GM20431 (cell line): ENCODE results near the gene AGPAT3.

Experiments
- in situ Hi-C: fragments of 300-500 bp; cut with MseI, MboI; formaldehyde crosslinking; loops from one replicate; pipeline ENCODE4 v1.15.0; 2020; ENCODE audit warnings: low sequenced_read_pairs; ENCODE audit not compliant: unreplicated experiment

AGPAT3 gene

GRCh38 chr21:43859747-43860214 lies 5.2 kb upstream of the AGPAT3 start:
- in situ Hi-C loops = no loop called here

GRCh38 chr21:43861706-43862105 lies 3.3 kb upstream of the AGPAT3 start:
- in situ Hi-C loops = no loop called here

GRCh38 chr21:43864313-43864961 lies 586 bp upstream of the AGPAT3 start:
- in situ Hi-C loops = no loop called here

- in situ Hi-C loops = no loop called here
Observed at GRCh38 chr21:43865540-43866259, 677 bp downstream of the AGPAT3 start.

- in situ Hi-C loops = no loop called here
Observed at GRCh38 chr21:43866260-43866629, 1.2 kb downstream of the AGPAT3 start.

- in situ Hi-C loops = no loop called here
Observed at GRCh38 chr21:43866659-43867331, 1.8 kb downstream of the AGPAT3 start.

- in situ Hi-C loops = no loop called here
Observed at GRCh38 chr21:43867332-43867703, 2.3 kb downstream of the AGPAT3 start.

- in situ Hi-C loops = no loop called here
Observed at GRCh38 chr21:43867948-43868347, 2.9 kb downstream of the AGPAT3 start.

GRCh38 chr21:43868461-43868860 lies 3.4 kb downstream of the AGPAT3 start:
- in situ Hi-C loops = no loop called here

GRCh38 chr21:43869486-43870325 lies 4.7 kb downstream of the AGPAT3 start:
- in situ Hi-C loops = no loop called here

GRCh38 chr21:43871487-43871886 lies 6.5 kb downstream of the AGPAT3 start:
- in situ Hi-C loops = no loop called here

- in situ Hi-C loops = no loop called here
Observed at GRCh38 chr21:43872531-43873197, 7.6 kb downstream of the AGPAT3 start.

GRCh38 chr21:43873673-43874072 lies 8.7 kb downstream of the AGPAT3 start:
- in situ Hi-C loops = no loop called here

- in situ Hi-C loops = no loop called here
Observed at GRCh38 chr21:43874085-43874805, 9.2 kb downstream of the AGPAT3 start.

- in situ Hi-C loops = no loop called here
Observed at GRCh38 chr21:43876605-43877004, 11.6 kb downstream of the AGPAT3 start.

- in situ Hi-C loops = no loop called here
Observed at GRCh38 chr21:43877936-43878575, 13.0 kb downstream of the AGPAT3 start.

GRCh38 chr21:43879348-43880110 lies 14.5 kb downstream of the AGPAT3 start:
- in situ Hi-C loops = no loop called here
